Panc1 (cell line): Measurements from ENCODE around the gene MYO18A. TPM values are rescaled to one million over a fixed set of nuclear protein-coding genes. Genes with fewer than 3 reads are reported as not detected.
A peak's percentile ranks its signal among the peaks of the same experiment; 100 is the strongest.

Experiments
- ATAC-seq: fragments of 200-7000 bp; cut with Tn5 transposase; 2 replicates; pipeline ENCODE4 v1.9.1; 2020; ENCODE audit warnings: mild to moderate bottlenecking, moderate library complexity
- BruUV-seq: library from RNA; stranded (reverse); fragments of 400-500 nt; replicated peaks from 2 replicates; lab custom pipeline; 2021; lab: Mats Ljungman, UMichigan
- CTCF ChIA-PET: fragments of 300-600 bp; sonication (Branson Sonifier 250); formaldehyde crosslinking; loops from one replicate; lab custom pipeline; 2022; ENCODE audit warnings: antibody characterized with exemption; lab: Charles Lee
- POLR2A ChIA-PET: fragments of 300-600 bp; sonication (Branson Sonifier 250); formaldehyde crosslinking; loops from one replicate; lab custom pipeline; 2022; ENCODE audit warnings: antibody characterized with exemption; lab: Charles Lee
- DNase-seq: peaks from one replicate; pipeline ENCODE4 v3.0.0-alpha.2; 2010; ENCODE audit warnings: low read depth, low spot score
- H3K27ac ChIP-seq: 2 replicates; pipeline ENCODE4 v1.5.1; 2011; ENCODE audit warnings: mild to moderate bottlenecking, low read length, inconsistent platforms
- H3K27me3 ChIP-seq: fragments of 200-500 bp; sonication (Bioruptor generic); 2 replicates; pipeline ENCODE4 v1.6.0; 2014; ENCODE audit warnings: low read length, inconsistent platforms; ENCODE audit not compliant: control insufficient read depth, insufficient read depth
- H3K36me3 ChIP-seq: fragments of 200-500 bp; sonication (Bioruptor generic); 2 replicates; pipeline ENCODE4 v1.5.1; 2014; ENCODE audit warnings: inconsistent platforms, mild to moderate bottlenecking, low read length, moderate library complexity; ENCODE audit not compliant: control insufficient read depth, insufficient read depth
- H3K4me1 ChIP-seq: 2 replicates; pipeline ENCODE4 v1.5.1; 2011; ENCODE audit warnings: inconsistent platforms, mild to moderate bottlenecking, low read length, moderate library complexity; ENCODE audit not compliant: control insufficient read depth, insufficient read depth
- H3K4me3 ChIP-seq, 2 experiments: 2 replicates each; pipeline ENCODE4 v1.5.1; 2011 to 2012; ENCODE audit warnings: low read depth in 2 of 2, low read length in 2 of 2, mild to moderate bottlenecking in 2 of 2, inconsistent platforms in 1 of 2, moderate library complexity in 1 of 2
- H3K9me3 ChIP-seq: fragments of 200-500 bp; sonication (Bioruptor generic); 2 replicates; pipeline ENCODE4 v1.5.1; 2014; ENCODE audit warnings: low read depth, mild to moderate bottlenecking, inconsistent platforms, low read length, moderate library complexity; ENCODE audit not compliant: control insufficient read depth, insufficient read depth
- POLR2AphosphoS5 ChIP-seq: IDR thresholded peaks from 2 replicates; pipeline ENCODE4 v1.6.1; 2012; ENCODE audit warnings: mild to moderate bottlenecking, low read depth, low read length, moderate library complexity
- SIN3A ChIP-seq: IDR thresholded peaks from 2 replicates; pipeline ENCODE4 v1.6.1; 2012; ENCODE audit warnings: low read depth, mild to moderate bottlenecking, low read length, moderate library complexity, borderline replicate concordance; ENCODE audit not compliant: insufficient read depth
- TCF7L2 ChIP-seq: IDR thresholded peaks from 2 replicates; pipeline ENCODE4 v1.6.1; 2011; ENCODE audit warnings: mild to moderate bottlenecking, low read depth, low read length, inconsistent platforms
- in situ Hi-C: cut with HindIII; loops from 2 replicates; pipeline ENCODE4 v1.10.0; 2016; ENCODE audit warnings: low sequenced_read_pairs, low pct_unique_long_range_greater_than_20kb
- intact Hi-C: fragments of 100-400 bp; cut with micrococcal nuclease; formaldehyde crosslinking; loops from one replicate; pipeline ENCODE4 v1.10.0; 2022; ENCODE audit not compliant: unreplicated experiment
- total RNA-seq: library from RNA; stranded (reverse); gene quantifications from one replicate; pipeline ENCODE4 v1.2.1, GENCODE V29; 2021; ENCODE audit not compliant: unreplicated experiment
- TF ChIP-seq, protein P1 (sequence below), 2 experiments: IDR thresholded peaks; 2 replicates each; pipeline ENCODE4 v1.6.1; 2011 to 2012; ENCODE audit warnings: low read depth in 2 of 2, control low read depth in 1 of 2, low read length in 1 of 2, mild to moderate bottlenecking in 1 of 2, moderate library complexity in 1 of 2; ENCODE audit not compliant: insufficient read depth in 1 of 2
- TF ChIP-seq, protein P2 (sequence below): fragments of 450-650 bp; IDR thresholded peaks from 2 replicates; pipeline ENCODE4 v1.5.1; 2017; ENCODE audit warnings: mild to moderate bottlenecking

The MYO18A gene
- total RNA-seq, 1 experiment from 2014 or later = 108 TPM

GRCh38 chr17:29168079-29168758 is 12.0 kb downstream of the MYO18A start:
- Histone ChIP-seq H3K27me3 (no peaks in the 10 kb centered on the region), H3K27ac (peak overlapping the region; percentile 3), H3K4me1 (peaks cover 11% of the 10 kb centered on the region), H3K4me3 (no peak overlapping the region), H3K9me3 (no peaks in the 10 kb centered on the region), H3K36me3 (no peaks in the 10 kb centered on the region)
- in situ Hi-C loops = no loop called here
- ATAC-seq (0 out of 2 replicates have a peak, but pooled peaks have one; percentile 10), DNase-seq (no peak)
- POLR2A ChIA-PET = no interaction called here
- TF ChIP-seq, protein P1, sequence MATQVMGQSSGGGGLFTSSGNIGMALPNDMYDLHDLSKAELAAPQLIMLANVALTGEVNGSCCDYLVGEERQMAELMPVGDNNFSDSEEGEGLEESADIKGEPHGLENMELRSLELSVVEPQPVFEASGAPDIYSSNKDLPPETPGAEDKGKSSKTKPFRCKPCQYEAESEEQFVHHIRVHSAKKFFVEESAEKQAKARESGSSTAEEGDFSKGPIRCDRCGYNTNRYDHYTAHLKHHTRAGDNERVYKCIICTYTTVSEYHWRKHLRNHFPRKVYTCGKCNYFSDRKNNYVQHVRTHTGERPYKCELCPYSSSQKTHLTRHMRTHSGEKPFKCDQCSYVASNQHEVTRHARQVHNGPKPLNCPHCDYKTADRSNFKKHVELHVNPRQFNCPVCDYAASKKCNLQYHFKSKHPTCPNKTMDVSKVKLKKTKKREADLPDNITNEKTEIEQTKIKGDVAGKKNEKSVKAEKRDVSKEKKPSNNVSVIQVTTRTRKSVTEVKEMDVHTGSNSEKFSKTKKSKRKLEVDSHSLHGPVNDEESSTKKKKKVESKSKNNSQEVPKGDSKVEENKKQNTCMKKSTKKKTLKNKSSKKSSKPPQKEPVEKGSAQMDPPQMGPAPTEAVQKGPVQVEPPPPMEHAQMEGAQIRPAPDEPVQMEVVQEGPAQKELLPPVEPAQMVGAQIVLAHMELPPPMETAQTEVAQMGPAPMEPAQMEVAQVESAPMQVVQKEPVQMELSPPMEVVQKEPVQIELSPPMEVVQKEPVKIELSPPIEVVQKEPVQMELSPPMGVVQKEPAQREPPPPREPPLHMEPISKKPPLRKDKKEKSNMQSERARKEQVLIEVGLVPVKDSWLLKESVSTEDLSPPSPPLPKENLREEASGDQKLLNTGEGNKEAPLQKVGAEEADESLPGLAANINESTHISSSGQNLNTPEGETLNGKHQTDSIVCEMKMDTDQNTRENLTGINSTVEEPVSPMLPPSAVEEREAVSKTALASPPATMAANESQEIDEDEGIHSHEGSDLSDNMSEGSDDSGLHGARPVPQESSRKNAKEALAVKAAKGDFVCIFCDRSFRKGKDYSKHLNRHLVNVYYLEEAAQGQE (IDR thresholded peaks at IDR 0.05; ENCODE audit: insufficient read depth in 1 of 2, low read depth in 2 of 2, low read length in 1 of 2) = no peak
- TF ChIP-seq POLR2AphosphoS5 = no peak
- no peak for TF ChIP-seq TCF7L2
- TF ChIP-seq, protein P2, sequence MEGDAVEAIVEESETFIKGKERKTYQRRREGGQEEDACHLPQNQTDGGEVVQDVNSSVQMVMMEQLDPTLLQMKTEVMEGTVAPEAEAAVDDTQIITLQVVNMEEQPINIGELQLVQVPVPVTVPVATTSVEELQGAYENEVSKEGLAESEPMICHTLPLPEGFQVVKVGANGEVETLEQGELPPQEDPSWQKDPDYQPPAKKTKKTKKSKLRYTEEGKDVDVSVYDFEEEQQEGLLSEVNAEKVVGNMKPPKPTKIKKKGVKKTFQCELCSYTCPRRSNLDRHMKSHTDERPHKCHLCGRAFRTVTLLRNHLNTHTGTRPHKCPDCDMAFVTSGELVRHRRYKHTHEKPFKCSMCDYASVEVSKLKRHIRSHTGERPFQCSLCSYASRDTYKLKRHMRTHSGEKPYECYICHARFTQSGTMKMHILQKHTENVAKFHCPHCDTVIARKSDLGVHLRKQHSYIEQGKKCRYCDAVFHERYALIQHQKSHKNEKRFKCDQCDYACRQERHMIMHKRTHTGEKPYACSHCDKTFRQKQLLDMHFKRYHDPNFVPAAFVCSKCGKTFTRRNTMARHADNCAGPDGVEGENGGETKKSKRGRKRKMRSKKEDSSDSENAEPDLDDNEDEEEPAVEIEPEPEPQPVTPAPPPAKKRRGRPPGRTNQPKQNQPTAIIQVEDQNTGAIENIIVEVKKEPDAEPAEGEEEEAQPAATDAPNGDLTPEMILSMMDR = no peak
- TF ChIP-seq SIN3A = no peak
- no TSS peak for BruUV-seq
- intact Hi-C loops = no loop called here
- CTCF ChIA-PET = interaction anchor here (0.6 kb wide), 1 partner anchor 11 kb away, joined by 3 read pairs; no protein-coding TSS in a partner anchor

GRCh38 chr17:29167393-29168078 is 12.7 kb downstream of the MYO18A start:
- Histone ChIP-seq H3K27me3 (no peaks in the 10 kb centered on the region), H3K4me1 (peaks cover 14% of the 10 kb centered on the region), H3K36me3 (no peaks in the 10 kb centered on the region), H3K9me3 (no peaks in the 10 kb centered on the region), H3K4me3 (no peak overlapping the region), H3K27ac (peak overlapping the region; percentile 3)
- ChIA-PET POLR2A (no interaction called here), CTCF (interaction anchor here (0.6 kb wide), 1 partner anchor 12 kb away, joined by 3 read pairs; no protein-coding TSS in a partner anchor)
- intact Hi-C loops = no loop called here
- BruUV-seq = no TSS peak
- in situ Hi-C loops = no loop called here
- no peak for ATAC-seq
- no peak for DNase-seq
- TF ChIP-seq TCF7L2 = no peak
- TF ChIP-seq SIN3A = no peak
- no peak for TF ChIP-seq POLR2AphosphoS5
- TF ChIP-seq, protein P1 (IDR thresholded peaks at IDR 0.05; ENCODE audit: insufficient read depth in 1 of 2, low read depth in 2 of 2, low read length in 1 of 2) = no peak
- TF ChIP-seq, protein P2 = no peak
